ENCODE measurements around the gene GNAQ.
A peak's percentile ranks its signal among the peaks of the same experiment; 100 is the strongest.

Gene GNAQ

GRCh38 chr9:77969083-77969482 lies 62.5 kb downstream of the GNAQ start:
- no peak for DNase-seq

GRCh38 chr9:77968506-77968905 lies 63.1 kb downstream of the GNAQ start:
- DNase-seq: no peak

GRCh38 chr9:77966718-77967117 lies 64.9 kb downstream of the GNAQ start:
- no peak for DNase-seq

GRCh38 chr9:77965445-77966123 lies 66.0 kb downstream of the GNAQ start:
- no peak for DNase-seq

- no peak for DNase-seq
Observed at GRCh38 chr9:77964258-77964657, 67.4 kb downstream of the GNAQ start.

- peak; percentile 65 for DNase-seq
Observed at GRCh38 chr9:77961541-77961940, 70.1 kb downstream of the GNAQ start.

- DNase-seq: peak; percentile 16
Observed at GRCh38 chr9:77960356-77961153, 71.1 kb downstream of the GNAQ start.

- DNase-seq: no peak
Observed at GRCh38 chr9:77959803-77960202, 71.8 kb downstream of the GNAQ start.

GRCh38 chr9:77957652-77958051 lies 74.0 kb downstream of the GNAQ start:
- DNase-seq: no peak

GRCh38 chr9:77956555-77956954 lies 75.1 kb downstream of the GNAQ start:
- DNase-seq: no peak

- DNase-seq: peak; percentile 38
Observed at GRCh38 chr9:77954666-77955015, 77.0 kb downstream of the GNAQ start.

GRCh38 chr9:77954013-77954665 lies 77.5 kb downstream of the GNAQ start:
- peak; percentile 43 for DNase-seq

- DNase-seq: peak; percentile 20
Observed at GRCh38 chr9:77953590-77953989, 78.0 kb downstream of the GNAQ start.

- DNase-seq: peak; percentile 44
Observed at GRCh38 chr9:77952635-77953328, 78.8 kb downstream of the GNAQ start.

- no peak for DNase-seq
Observed at GRCh38 chr9:77951369-77951768, 80.2 kb downstream of the GNAQ start.

- DNase-seq: no peak
Observed at GRCh38 chr9:77949751-77950436, 81.7 kb downstream of the GNAQ start.

- no peak for DNase-seq
Observed at GRCh38 chr9:77947651-77948050, 84.0 kb downstream of the GNAQ start.

- no peak for DNase-seq
Observed at GRCh38 chr9:77946969-77947620, 84.5 kb downstream of the GNAQ start.

- DNase-seq: no peak
Observed at GRCh38 chr9:77946296-77946695, 85.3 kb downstream of the GNAQ start.

- no peak for DNase-seq
Observed at GRCh38 chr9:77945798-77946197, 85.8 kb downstream of the GNAQ start.

GRCh38 chr9:77944556-77945243 lies 86.9 kb downstream of the GNAQ start:
- DNase-seq: no peak
